Liver (tissue), 9 donors: ENCODE results near the gene MEGF6. TPM values are rescaled to one million over a fixed set of nuclear protein-coding genes. Genes with fewer than 3 reads are reported as not detected.

Experiments
- DNase-seq: peaks from one replicate; pipeline ENCODE4 v3.0.0-alpha.2; 2017; ENCODE audit warnings: low spot score
- H3K27ac ChIP-seq, 2 donors: one replicate each; pipeline ENCODE4 v1.7.0; 2013; ENCODE audit warnings: inconsistent platforms in 2 of 2, low read length in 2 of 2, control low read depth in 1 of 2, low read depth in 1 of 2, mild to moderate bottlenecking in 1 of 2
- H3K27me3 ChIP-seq, 4 donors: one replicate each; pipeline versions ENCODE4 v1.6.1 to v1.7.0; 2013; ENCODE audit warnings: low read length in 3 of 4, inconsistent platforms in 1 of 4, mild to moderate bottlenecking in 1 of 4, moderate library complexity in 1 of 4; ENCODE audit not compliant: control insufficient read depth in 4 of 4, insufficient read depth in 4 of 4
- H3K36me3 ChIP-seq, 4 donors: one replicate each; pipeline versions ENCODE4 v1.6.1 to v1.7.0; 2013; ENCODE audit warnings: low read length in 3 of 4, mild to moderate bottlenecking in 3 of 4, low read depth in 1 of 4, moderate library complexity in 1 of 4; ENCODE audit not compliant: control insufficient read depth in 4 of 4, insufficient read depth in 3 of 4
- H3K4me1 ChIP-seq, 4 donors: one replicate each; pipeline versions ENCODE4 v1.6.1 to v1.7.0; 2013; ENCODE audit warnings: low read length in 3 of 4, mild to moderate bottlenecking in 3 of 4, moderate library complexity in 1 of 4; ENCODE audit not compliant: control insufficient read depth in 4 of 4, insufficient read depth in 4 of 4
- H3K4me3 ChIP-seq, 3 donors: one replicate each; pipeline versions ENCODE4 v1.6.1 to v1.7.0; 2013; ENCODE audit warnings: low read length in 3 of 3, control low read depth in 1 of 3, low read depth in 1 of 3, mild to moderate bottlenecking in 1 of 3
- H3K9ac ChIP-seq, 2 donors: one replicate each; pipeline ENCODE4 v1.7.0; 2013; ENCODE audit warnings: low read length in 2 of 2, mild to moderate bottlenecking in 2 of 2, moderate library complexity in 2 of 2, control low read depth in 1 of 2, low read depth in 1 of 2
- H3K9me3 ChIP-seq, 4 donors: one replicate each; pipeline versions ENCODE4 v1.6.1 to v1.7.0; 2013; ENCODE audit warnings: low read length in 3 of 4; ENCODE audit not compliant: control insufficient read depth in 4 of 4
- EGR1 ChIP-seq, 2 donors: IDR thresholded peaks; 2 replicates each; pipeline ENCODE4 v1.6.1; 2016 to 2018; ENCODE audit warnings: antibody characterized with exemption in 2 of 2, low read depth in 2 of 2
- GABPA ChIP-seq, 2 donors: IDR thresholded peaks in 1 of 2; conservative IDR thresholded peaks in 1 of 2; 2 replicates each; pipeline ENCODE4 v1.6.1; 2016; ENCODE audit warnings: antibody characterized with exemption in 2 of 2, mild to moderate bottlenecking in 1 of 2, moderate library complexity in 1 of 2
- NR2F2 ChIP-seq: IDR thresholded peaks from 2 replicates; pipeline ENCODE4 v1.6.1; 2016; ENCODE audit warnings: antibody characterized with exemption
- REST ChIP-seq: IDR thresholded peaks from 2 replicates; pipeline ENCODE4 v1.6.1; 2016; ENCODE audit warnings: antibody characterized with exemption, mild to moderate bottlenecking
- RXRA ChIP-seq, 2 donors: IDR thresholded peaks; 2 replicates each; pipeline ENCODE4 v1.6.1; 2017 to 2018; ENCODE audit warnings: antibody characterized with exemption in 2 of 2, mild to moderate bottlenecking in 1 of 2
- SP1 ChIP-seq: IDR thresholded peaks from 2 replicates; pipeline ENCODE4 v1.6.1; 2018; ENCODE audit warnings: antibody characterized with exemption, mild to moderate bottlenecking
- TAF1 ChIP-seq: conservative IDR thresholded peaks from 2 replicates; pipeline ENCODE4 v1.6.1; 2016; ENCODE audit warnings: antibody characterized with exemption, mild to moderate bottlenecking
- YY1 ChIP-seq: IDR thresholded peaks from 2 replicates; pipeline ENCODE4 v1.6.1; 2016; ENCODE audit warnings: antibody characterized with exemption, mild to moderate bottlenecking
- WGBS: extraction: QIAGEN DNeasy Blood & Tissue Kit; methylation state at CpG from one replicate; pipeline ENCODE4 v1.1.7; 2013; 5-methylcytosine and 5-hydroxymethylcytosine counted together
- polyA plus RNA-seq, 2 donors: library from polyadenylated mRNA; stranded (reverse) in 1 of 2; unstranded in 1 of 2; fragments of 200-250 nt in 1 of 2; fragments of >200 nt in 1 of 2; fragmentation: Nextera tagmentation in 1 of 2; extraction: Ambion mirVana in 1 of 2; gene quantifications; one replicate each; pipeline versions ENCODE4 v1.2.1 to v1.2.3, GENCODE V29; 2013 to 2015
- total RNA-seq, 2 donors: library from RNA; depleted of rRNA; stranded (reverse); fragments of >200 nt; gene quantifications; one replicate each; pipeline ENCODE4 v1.2.3, GENCODE V29; 2014
- TF ChIP-seq, protein P1 (sequence below): IDR thresholded peaks from 2 replicates; pipeline ENCODE4 v1.6.1; 2016; ENCODE audit warnings: antibody characterized with exemption
- donor health status: healthy.
- donor health status: healthy.
- donor health status: healthy.
- donor health status: healthy.
- donor health status: healthy.

MEGF6 gene
- total and polyA plus RNA-seq, 4 donors: 1.3 to 11.0 (median 4.0) TPM

- Histone ChIP-seq H3K36me3 (no peaks in the 10 kb centered on the region), H3K4me3 (no peak overlapping the region), H3K9ac (no peak overlapping the region), H3K4me1 (peaks cover 2 to 10% (median 6%) of the 10 kb centered on the region in 4 donors), H3K9me3 (no peaks in the 10 kb centered on the region), H3K27me3 (no peaks in the 10 kb centered on the region), H3K27ac (no peak overlapping the region)
- no peak for DNase-seq
- TF ChIP-seq YY1 (no peak), TAF1 (no peak), NR2F2 (no peak), RXRA (IDR thresholded peaks at IDR 0.05) (no peak), REST (no peak)
- TF ChIP-seq, protein P1, sequence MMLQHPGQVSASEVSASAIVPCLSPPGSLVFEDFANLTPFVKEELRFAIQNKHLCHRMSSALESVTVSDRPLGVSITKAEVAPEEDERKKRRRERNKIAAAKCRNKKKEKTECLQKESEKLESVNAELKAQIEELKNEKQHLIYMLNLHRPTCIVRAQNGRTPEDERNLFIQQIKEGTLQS: no peak
- 94% methylated on average over 11 of the region's 11 CpGs for WGBS
These were observed 146.7 kb downstream of the MEGF6 start for GRCh38 chr1:3464649-3465025.

- Histone ChIP-seq H3K9me3 (no peaks in the 10 kb centered on the region), H3K27me3 (no peaks in the 10 kb centered on the region), H3K4me3 (no peak overlapping the region), H3K4me1 (peaks cover 2 to 10% (median 6%) of the 10 kb centered on the region in 4 donors), H3K36me3 (no peaks in the 10 kb centered on the region), H3K9ac (no peak overlapping the region), H3K27ac (no peak overlapping the region)
- 96% methylated on average over 21 of the region's 21 CpGs for WGBS
- TF ChIP-seq GABPA (IDR thresholded peaks at IDR 0.05 in 1 of 2, conservative IDR thresholded peaks at IDR 0.05 in 1 of 2) (no peak), EGR1 (IDR thresholded peaks at IDR 0.05; ENCODE audit: low read depth in 2 of 2) (no peak), TAF1 (no peak), REST (no peak)
- no peak for DNase-seq
These were observed 147.2 kb downstream of the MEGF6 start for GRCh38 chr1:3463891-3464648.

GRCh38 chr1:3463408-3463863 is 147.9 kb downstream of the MEGF6 start:
- no peak for TF ChIP-seq SP1
- TF ChIP-seq TAF1: no peak
- no peak for DNase-seq
- no peak overlapping the region for H3K27ac ChIP-seq
- WGBS: 96% methylated on average over 20 of the region's 20 CpGs
- H3K36me3 ChIP-seq: no peaks in the 10 kb centered on the region
- no peaks in the 10 kb centered on the region for H3K9me3 ChIP-seq
- H3K4me1 ChIP-seq: peaks cover 2 to 10% (median 6%) of the 10 kb centered on the region in 4 donors
- H3K27me3 ChIP-seq: no peaks in the 10 kb centered on the region
- H3K4me3 ChIP-seq: no peak overlapping the region
- no peak overlapping the region for H3K9ac ChIP-seq
